Naive thymus-derived CD4-positive, alpha-beta T cell (primary cell): ENCODE results near the gene MFSD6L. TPM values are rescaled to one million over a fixed set of nuclear protein-coding genes. Genes with fewer than 3 reads are reported as not detected.
A peak's percentile ranks its signal among the peaks of the same experiment; 100 is the strongest.

Experiments
- ATAC-seq: fragments of 150-1000 bp; cut with Tn5 transposase; 2 replicates; pipeline ENCODE4 v1.10.0; 2021; ENCODE audit warnings: mild to moderate bottlenecking, moderate library complexity
- CTCF ChIA-PET: fragments of 350-600 bp; sonication (Branson Sonifier 250); formaldehyde crosslinking; loops from one replicate; lab custom pipeline; 2021; ENCODE audit warnings: antibody characterized with exemption; lab: Charles Lee
- POLR2A ChIA-PET: fragments of 350-600 bp; sonication (Branson Sonifier 250); formaldehyde crosslinking; loops from one replicate; lab custom pipeline; 2021; ENCODE audit warnings: antibody characterized with exemption, inconsistent platforms; lab: Charles Lee
- DNase-seq, 9 donors: peaks; one replicate each; pipeline versions ENCODE4 v3.0.0 to v3.0.0-alpha.2; 2020 to 2022; ENCODE audit warnings: mixed read lengths in 1 of 9
- H3K27ac ChIP-seq: one replicate; pipeline ENCODE4 v1.7.0; 2013; ENCODE audit warnings: mild to moderate bottlenecking, low read depth, low read length, moderate library complexity
- H3K27me3 ChIP-seq, 2 donors: one replicate each; pipeline ENCODE4 v1.7.0; 2013; ENCODE audit warnings: low read length in 2 of 2, mild to moderate bottlenecking in 2 of 2, moderate library complexity in 2 of 2; ENCODE audit not compliant: control insufficient read depth in 2 of 2, insufficient read depth in 2 of 2
- H3K36me3 ChIP-seq, 3 experiments: 1 replicate in 2 of 3; 2 replicates in 1 of 3; pipeline ENCODE4 v1.7.0; 2013; ENCODE audit warnings: low read length in 3 of 3, mild to moderate bottlenecking in 3 of 3, moderate library complexity in 1 of 3; ENCODE audit not compliant: insufficient read depth in 3 of 3, control insufficient read depth in 2 of 3
- H3K4me1 ChIP-seq, 2 donors: one replicate each; pipeline ENCODE4 v1.7.0; 2013; ENCODE audit warnings: low read length in 2 of 2, mild to moderate bottlenecking in 2 of 2, moderate library complexity in 1 of 2; ENCODE audit not compliant: control insufficient read depth in 2 of 2, insufficient read depth in 2 of 2
- H3K4me3 ChIP-seq: 2 replicates; pipeline ENCODE4 v1.7.0; 2013; ENCODE audit warnings: mild to moderate bottlenecking, low read length
- H3K9me3 ChIP-seq, 3 experiments: 1 replicate in 2 of 3; 2 replicates in 1 of 3; pipeline ENCODE4 v1.7.0; 2013; ENCODE audit warnings: low read length in 3 of 3; ENCODE audit not compliant: control insufficient read depth in 2 of 3
- H3K27ac Mint-ChIP-seq, 9 donors: one replicate each; pipeline ENCODE4 v1.8.0; 2020 to 2022; ENCODE audit warnings: mixed read lengths in 9 of 9, mild to moderate bottlenecking in 8 of 9, moderate library complexity in 5 of 9, inconsistent platforms in 2 of 9
- H3K27me3 Mint-ChIP-seq, 5 donors: one replicate each; pipeline ENCODE4 v1.8.0; 2021 to 2022; ENCODE audit warnings: mixed read lengths in 5 of 5, mild to moderate bottlenecking in 1 of 5
- H3K36me3 Mint-ChIP-seq, 5 donors: one replicate each; pipeline ENCODE4 v1.8.0; 2020 to 2022; ENCODE audit warnings: mixed read lengths in 5 of 5, mild to moderate bottlenecking in 3 of 5, inconsistent platforms in 1 of 5
- H3K4me1 Mint-ChIP-seq, 7 donors: one replicate each; pipeline ENCODE4 v1.8.0; 2020 to 2022; ENCODE audit warnings: mixed read lengths in 7 of 7, mild to moderate bottlenecking in 3 of 7, inconsistent platforms in 1 of 7
- H3K4me3 Mint-ChIP-seq, 10 donors: one replicate each; pipeline ENCODE4 v1.8.0; 2020 to 2022; ENCODE audit warnings: mild to moderate bottlenecking in 10 of 10, mixed read lengths in 10 of 10, moderate library complexity in 6 of 10, inconsistent platforms in 2 of 10
- H3K9me3 Mint-ChIP-seq, 11 donors: one replicate each; pipeline ENCODE4 v1.8.0; 2020 to 2022; ENCODE audit warnings: mixed read lengths in 11 of 11, mild to moderate bottlenecking in 4 of 11, inconsistent platforms in 1 of 11, moderate library complexity in 1 of 11
- intact Hi-C, 2 donors: fragments of 100-400 bp; cut with micrococcal nuclease; formaldehyde crosslinking; loops; one replicate each; pipeline ENCODE4 v1.15.1; 2023
- polyA plus RNA-seq, 2 donors: library from polyadenylated mRNA; unstranded; fragments of 300-500 nt; fragmentation: Illumina TruSeq; gene quantifications; one replicate each; pipeline ENCODE4 v1.2.3, GENCODE V29; 2021
- total RNA-seq, 6 experiments: library from RNA in 5 of 6; stranded (reverse) in 5 of 6; gene quantifications; 1 replicate in 5 of 6; 2 replicates in 1 of 6; pipeline ENCODE4 v1.2.3 and lab custom pipeline; 2021 to 2026

The MFSD6L gene
- total and polyA plus RNA-seq, 7 experiments from 2014 or later, result 0.96 to 1.8 TPM; not detected in 5

- Mint-ChIP-seq H3K27ac (peak overlapping the region in 1 of 9 donors; percentile 33), H3K36me3 (peaks cover 4 to 27% (median 11%) of the 10 kb centered on the region in 5 donors), H3K9me3 (peaks cover 0 to 6% (median 0%) of the 10 kb centered on the region in 11 donors), H3K4me1 (no peaks in the 10 kb centered on the region), H3K27me3 (no peaks in the 10 kb centered on the region), H3K4me3 (no peak overlapping the region)
- no peak overlapping the region for H3K4me3 ChIP-seq
- ATAC-seq, result no peak
- ChIA-PET CTCF (no interaction called here), POLR2A (interaction anchor here (0.6 kb wide), 1 partner anchor 1686 kb away, joined by 3 read pairs; no protein-coding TSS in a partner anchor)
- no peak for DNase-seq
- no peaks in the 10 kb centered on the region for H3K9me3 ChIP-seq
- intact Hi-C loops, result no loop called here
- no peaks in the 10 kb centered on the region for H3K27me3 ChIP-seq
- no peak overlapping the region for H3K27ac ChIP-seq
- H3K4me1 ChIP-seq, result no peaks in the 10 kb centered on the region
- H3K36me3 ChIP-seq, result no peaks in the 10 kb centered on the region
Measured at GRCh38 chr17:8826808-8827435, 27.8 kb upstream of the MFSD6L start.

- DNase-seq (no peak), ATAC-seq (no peak)
- H3K9me3 ChIP-seq, result no peaks in the 10 kb centered on the region
- Mint-ChIP-seq H3K27ac (no peak overlapping the region), H3K4me1 (no peaks in the 10 kb centered on the region), H3K9me3 (peaks cover 0 to 6% (median 0%) of the 10 kb centered on the region in 11 donors), H3K4me3 (no peak overlapping the region), H3K27me3 (no peaks in the 10 kb centered on the region), H3K36me3 (peaks cover 4 to 27% (median 11%) of the 10 kb centered on the region in 5 donors)
- no peaks in the 10 kb centered on the region for H3K4me1 ChIP-seq
- POLR2A ChIA-PET, result no interaction called here
- no peak overlapping the region for H3K27ac ChIP-seq
- H3K36me3 ChIP-seq, result no peaks in the 10 kb centered on the region
- H3K27me3 ChIP-seq, result no peaks in the 10 kb centered on the region
- CTCF ChIA-PET, result no interaction called here
- intact Hi-C loops, result no loop called here
- no peak overlapping the region for H3K4me3 ChIP-seq
Measured at GRCh38 chr17:8825802-8826201, 26.6 kb upstream of the MFSD6L start.

- no peak for ATAC-seq
- Mint-ChIP-seq H3K27me3 (no peaks in the 10 kb centered on the region), H3K4me1 (no peaks in the 10 kb centered on the region), H3K9me3 (peaks cover 0 to 6% (median 0%) of the 10 kb centered on the region in 11 donors), H3K27ac (no peak overlapping the region), H3K36me3 (peaks cover 4 to 27% (median 11%) of the 10 kb centered on the region in 5 donors), H3K4me3 (no peak overlapping the region)
- Histone ChIP-seq H3K9me3 (no peaks in the 10 kb centered on the region), H3K36me3 (no peaks in the 10 kb centered on the region), H3K27me3 (no peaks in the 10 kb centered on the region), H3K4me1 (no peaks in the 10 kb centered on the region), H3K4me3 (no peak overlapping the region), H3K27ac (no peak overlapping the region)
- ChIA-PET CTCF (interaction anchor here (0.6 kb wide), 1 partner anchor 10 kb away, joined by 3 read pairs; no protein-coding TSS in a partner anchor), POLR2A (no interaction called here)
- no peak for DNase-seq
- intact Hi-C loops, result no loop called here
Measured at GRCh38 chr17:8823279-8823678, 24.1 kb upstream of the MFSD6L start.

- intact Hi-C loops, result no loop called here
- ChIA-PET CTCF (no interaction called here), POLR2A (no interaction called here)
- peaks cover 0 to 6% (median 0%) of the 10 kb centered on the region in 5 donors for H3K27me3 Mint-ChIP-seq
- no peaks in the 10 kb centered on the region for H3K4me1 ChIP-seq
- H3K36me3 Mint-ChIP-seq, result peaks cover 4 to 32% (median 11%) of the 10 kb centered on the region in 5 donors
- no peaks in the 10 kb centered on the region for H3K27me3 ChIP-seq
- peaks cover 0 to 6% (median 0%) of the 10 kb centered on the region in 11 donors for H3K9me3 Mint-ChIP-seq
- no peak overlapping the region for H3K27ac ChIP-seq
- H3K27ac Mint-ChIP-seq, result peak overlapping the region in 1 of 9 donors; percentile 11
- H3K4me3 Mint-ChIP-seq, result no peak overlapping the region
- DNase-seq (no peak), ATAC-seq (no peak)
- no peaks in the 10 kb centered on the region for H3K4me1 Mint-ChIP-seq
- no peaks in the 10 kb centered on the region for H3K36me3 ChIP-seq
- H3K9me3 ChIP-seq, result no peaks in the 10 kb centered on the region
- no peak overlapping the region for H3K4me3 ChIP-seq
Measured at GRCh38 chr17:8822401-8823035, 23.4 kb upstream of the MFSD6L start.

GRCh38 chr17:8821446-8822105 lies 22.4 kb upstream of the MFSD6L start:
- no peak overlapping the region for H3K27ac ChIP-seq
- H3K4me3 ChIP-seq, result no peak overlapping the region
- peaks cover 0 to 6% (median 0%) of the 10 kb centered on the region in 11 donors for H3K9me3 Mint-ChIP-seq
- no peaks in the 10 kb centered on the region for H3K4me1 Mint-ChIP-seq
- no peak overlapping the region for H3K27ac Mint-ChIP-seq
- ATAC-seq (no peak), DNase-seq (no peak)
- no peak overlapping the region for H3K4me3 Mint-ChIP-seq
- H3K27me3 ChIP-seq, result no peaks in the 10 kb centered on the region
- POLR2A ChIA-PET, result no interaction called here
- CTCF ChIA-PET, result no interaction called here
- H3K9me3 ChIP-seq, result no peaks in the 10 kb centered on the region
- no peaks in the 10 kb centered on the region for H3K36me3 ChIP-seq
- intact Hi-C loops, result no loop called here
- no peaks in the 10 kb centered on the region for H3K4me1 ChIP-seq
- H3K27me3 Mint-ChIP-seq, result peaks cover 0 to 7% (median 0%) of the 10 kb centered on the region in 5 donors
- peaks cover 4 to 32% (median 11%) of the 10 kb centered on the region in 5 donors for H3K36me3 Mint-ChIP-seq

GRCh38 chr17:8820311-8821010 lies 21.3 kb upstream of the MFSD6L start:
- H3K27ac Mint-ChIP-seq, result no peak overlapping the region
- CTCF ChIA-PET, result no interaction called here
- POLR2A ChIA-PET, result interaction anchor here (0.6 kb wide), 1 partner anchor 109 kb away, joined by 3 read pairs; no protein-coding TSS in a partner anchor
- peaks cover 0 to 6% (median 0%) of the 10 kb centered on the region in 11 donors for H3K9me3 Mint-ChIP-seq
- H3K27ac ChIP-seq, result no peak overlapping the region
- no peak overlapping the region for H3K4me3 ChIP-seq
- no peaks in the 10 kb centered on the region for H3K36me3 ChIP-seq
- no peak overlapping the region for H3K4me3 Mint-ChIP-seq
- intact Hi-C loops, result no loop called here
- H3K4me1 Mint-ChIP-seq, result no peaks in the 10 kb centered on the region
- peaks cover 6 to 26% (median 12%) of the 10 kb centered on the region in 5 donors for H3K36me3 Mint-ChIP-seq
- H3K4me1 ChIP-seq, result no peaks in the 10 kb centered on the region
- ATAC-seq, result no peak
- no peaks in the 10 kb centered on the region for H3K9me3 ChIP-seq
- peaks cover 0 to 7% (median 0%) of the 10 kb centered on the region in 5 donors for H3K27me3 Mint-ChIP-seq
- H3K27me3 ChIP-seq, result no peaks in the 10 kb centered on the region
- no peak for DNase-seq
